GM19438 (cell line): ENCODE results near the gene APBA2.

Source experiments
- ATAC-seq: cut with Tn5 transposase; IDR thresholded peaks from one replicate; pipeline ENCODE4 v1.9.1; 2021; ENCODE audit warnings: low read depth; ENCODE audit not compliant: unreplicated experiment

APBA2 gene

GRCh38 chr15:28914046-28914445 is 28.3 kb downstream of the APBA2 start:
- ATAC-seq, result no peak

GRCh38 chr15:28914483-28915023 is 28.8 kb downstream of the APBA2 start:
- no peak for ATAC-seq

GRCh38 chr15:28915041-28915810 is 29.5 kb downstream of the APBA2 start:
- ATAC-seq, result no peak

- ATAC-seq, result no peak
Observed at GRCh38 chr15:28915935-28916334, 30.2 kb downstream of the APBA2 start.

GRCh38 chr15:28917791-28918140 is 32.0 kb downstream of the APBA2 start:
- ATAC-seq, result no peak

GRCh38 chr15:28918141-28918983 is 32.6 kb downstream of the APBA2 start:
- no peak for ATAC-seq

GRCh38 chr15:28919201-28919635 is 33.4 kb downstream of the APBA2 start:
- ATAC-seq, result no peak

- ATAC-seq, result no peak
Observed at GRCh38 chr15:28919679-28920655, 34.2 kb downstream of the APBA2 start.

GRCh38 chr15:28920781-28921331 is 35.1 kb downstream of the APBA2 start:
- no peak for ATAC-seq

- ATAC-seq, result no peak
Observed at GRCh38 chr15:28921336-28921735, 35.6 kb downstream of the APBA2 start.

- ATAC-seq, result no peak
Observed at GRCh38 chr15:28921919-28922706, 36.3 kb downstream of the APBA2 start.

GRCh38 chr15:28922707-28923012 is 36.9 kb downstream of the APBA2 start:
- ATAC-seq, result no peak

GRCh38 chr15:28923726-28924280 is 38.0 kb downstream of the APBA2 start:
- no peak for ATAC-seq

GRCh38 chr15:28927043-28927442 is 41.3 kb downstream of the APBA2 start:
- ATAC-seq, result no peak

- no peak for ATAC-seq
Observed at GRCh38 chr15:28929200-28929599, 43.4 kb downstream of the APBA2 start.

GRCh38 chr15:28930011-28930410 is 44.2 kb downstream of the APBA2 start:
- no peak for ATAC-seq

GRCh38 chr15:28930476-28931291 is 44.9 kb downstream of the APBA2 start:
- no peak for ATAC-seq

GRCh38 chr15:28931828-28932227 is 46.1 kb downstream of the APBA2 start:
- no peak for ATAC-seq
